Amygdala (tissue), 56 donors: ENCODE results near the gene SELENOM.

Source experiments
- DNase-seq, 56 donors: peaks; one replicate each; lab custom pipeline; 2025; lab: John Stamatoyannopoulos, UW

SELENOM gene

DNA sequence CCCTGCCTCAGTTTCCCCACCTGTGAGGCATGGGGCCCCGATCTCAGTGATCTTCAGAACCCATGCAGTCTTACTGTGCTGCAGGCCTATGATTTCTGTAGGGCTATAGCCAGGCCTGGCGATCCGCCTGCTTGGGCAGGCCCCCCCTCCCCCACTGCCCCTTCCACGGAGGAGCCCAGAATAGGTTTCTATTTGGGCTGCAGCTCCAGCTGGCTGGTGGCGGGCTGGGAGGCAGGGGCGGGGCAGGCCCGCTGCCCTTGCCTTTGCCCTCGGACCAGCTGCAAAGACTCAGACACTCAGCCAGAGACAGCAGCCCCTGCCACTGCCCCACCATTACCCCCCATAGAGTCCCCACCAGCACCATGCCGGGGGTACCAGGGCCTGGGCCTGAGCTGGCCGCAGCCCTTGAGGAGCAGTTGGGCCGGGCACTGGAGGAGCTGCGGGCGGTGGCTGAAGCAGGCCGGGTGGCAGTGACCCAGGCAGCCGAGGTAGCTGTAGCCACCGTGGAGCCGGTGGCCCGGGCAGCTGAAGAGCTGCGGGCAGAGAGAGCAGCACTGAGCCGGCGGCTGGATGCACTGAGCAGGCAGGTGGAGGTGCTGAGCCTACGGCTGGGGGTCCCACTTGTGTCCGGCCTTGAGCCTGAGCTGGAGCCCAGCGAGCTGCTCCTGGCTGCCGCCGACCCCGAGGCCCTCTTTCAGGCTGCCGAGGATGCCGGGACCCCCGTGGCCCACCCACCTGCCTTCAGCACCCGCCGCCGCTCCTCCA, 14.1 kb downstream of the SELENOM start:
- peak in 43 of 56 donors; percentile 8 to 78 (median 50) for DNase-seq

DNA sequence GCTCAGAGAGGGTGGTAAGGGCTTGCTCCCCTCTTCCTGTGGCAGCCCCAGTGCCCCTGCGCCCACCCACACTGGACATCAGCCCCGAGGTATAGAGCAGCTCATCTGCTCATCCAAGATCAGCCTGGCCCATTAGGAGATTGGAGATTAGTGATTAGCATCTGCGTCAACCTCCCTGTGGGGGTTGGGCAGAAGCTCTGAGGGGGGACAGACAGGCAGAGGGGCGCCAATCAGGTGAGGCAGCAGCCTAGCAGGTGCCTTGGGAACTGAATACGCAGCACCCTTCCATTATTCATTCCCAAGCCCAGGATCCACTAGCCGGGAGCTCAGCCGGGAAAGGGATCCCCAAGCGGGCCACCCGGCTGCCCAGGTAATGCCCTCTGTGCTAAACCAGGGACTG, 15.2 kb downstream of the SELENOM start:
- no peak for DNase-seq

DNA sequence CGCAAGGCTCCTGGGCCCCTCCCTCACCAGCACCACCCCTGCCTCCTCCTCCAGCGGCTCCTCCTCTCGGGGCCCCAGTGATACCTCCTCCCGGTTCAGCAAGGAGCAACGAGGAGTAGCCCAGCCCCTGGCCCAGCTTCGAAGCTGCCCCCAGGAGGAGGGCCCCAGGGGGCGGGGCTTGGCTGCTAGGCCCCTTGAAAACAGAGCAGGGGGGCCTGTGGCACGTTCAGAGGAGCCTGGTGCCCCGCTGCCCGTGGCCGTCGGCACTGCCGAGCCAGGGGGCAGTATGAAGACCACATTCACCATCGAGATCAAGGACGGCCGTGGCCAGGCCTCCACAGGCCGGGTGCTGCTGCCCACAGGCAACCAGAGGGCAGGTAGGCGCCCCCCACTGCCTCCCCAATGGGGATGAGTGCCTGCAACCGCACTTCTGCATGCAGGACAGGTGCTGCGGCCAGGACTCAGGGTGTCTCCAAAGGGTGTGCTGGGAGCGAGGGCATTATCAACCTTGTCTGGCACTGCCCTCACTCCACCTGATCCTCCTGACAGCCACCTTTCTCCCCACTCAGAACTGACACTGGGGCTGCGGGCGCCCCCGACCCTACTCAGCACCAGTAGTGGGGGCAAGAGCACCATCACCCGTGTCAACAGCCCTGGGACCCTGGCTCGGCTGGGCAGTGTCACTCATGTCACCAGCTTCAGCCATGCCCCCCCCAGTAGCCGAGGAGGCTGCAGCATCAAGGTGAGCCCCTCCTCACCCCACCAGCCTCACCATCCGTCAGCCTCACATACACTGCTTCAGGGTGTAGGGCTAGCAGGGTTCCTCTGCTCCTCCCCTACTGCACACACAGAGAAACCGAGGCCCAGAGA, 16.0 kb downstream of the SELENOM start:
- DNase-seq: no peak

DNA sequence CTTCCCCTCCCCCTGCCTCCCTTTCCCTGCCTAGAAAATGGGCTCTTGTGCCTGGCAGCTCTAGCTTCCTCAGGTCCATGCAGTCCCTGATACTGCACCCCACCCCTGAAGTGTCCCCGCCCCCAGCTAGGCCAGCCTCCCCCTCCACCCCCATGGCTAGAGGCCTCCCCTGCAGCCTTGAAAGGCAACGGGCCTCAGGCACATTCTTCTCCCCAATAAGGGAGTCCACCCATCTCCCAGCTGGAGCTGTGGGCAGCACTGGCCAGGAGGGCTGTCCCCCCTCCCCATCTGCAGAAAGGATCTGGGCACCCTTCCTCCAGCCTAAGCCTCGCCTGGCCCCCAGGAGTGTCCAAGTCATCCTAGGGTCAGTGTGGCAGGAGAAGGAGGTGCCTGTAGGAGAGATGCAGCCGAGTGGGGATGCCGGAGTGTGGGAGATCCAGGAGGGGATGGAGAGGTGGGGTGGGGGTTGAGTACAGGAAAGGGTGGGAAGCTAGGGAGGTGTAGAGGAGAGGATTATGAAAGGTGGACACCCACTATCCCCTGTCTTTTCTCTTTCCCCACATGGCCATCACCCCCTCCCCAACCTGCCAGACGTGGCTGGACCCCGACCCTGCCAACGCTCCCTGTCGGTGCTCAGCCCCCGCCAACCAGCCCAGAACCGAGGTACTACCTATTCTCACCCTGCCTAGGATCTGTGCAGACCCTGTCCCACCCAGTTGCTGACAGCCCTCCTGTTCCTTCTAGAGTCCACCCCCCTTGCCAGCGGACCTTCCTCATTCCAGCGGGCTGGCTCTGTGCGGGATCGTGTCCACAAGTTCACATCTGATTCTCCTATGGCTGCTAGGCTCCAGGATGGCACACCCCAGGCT, 16.9 kb downstream of the SELENOM start:
- DNase-seq: no peak

DNA sequence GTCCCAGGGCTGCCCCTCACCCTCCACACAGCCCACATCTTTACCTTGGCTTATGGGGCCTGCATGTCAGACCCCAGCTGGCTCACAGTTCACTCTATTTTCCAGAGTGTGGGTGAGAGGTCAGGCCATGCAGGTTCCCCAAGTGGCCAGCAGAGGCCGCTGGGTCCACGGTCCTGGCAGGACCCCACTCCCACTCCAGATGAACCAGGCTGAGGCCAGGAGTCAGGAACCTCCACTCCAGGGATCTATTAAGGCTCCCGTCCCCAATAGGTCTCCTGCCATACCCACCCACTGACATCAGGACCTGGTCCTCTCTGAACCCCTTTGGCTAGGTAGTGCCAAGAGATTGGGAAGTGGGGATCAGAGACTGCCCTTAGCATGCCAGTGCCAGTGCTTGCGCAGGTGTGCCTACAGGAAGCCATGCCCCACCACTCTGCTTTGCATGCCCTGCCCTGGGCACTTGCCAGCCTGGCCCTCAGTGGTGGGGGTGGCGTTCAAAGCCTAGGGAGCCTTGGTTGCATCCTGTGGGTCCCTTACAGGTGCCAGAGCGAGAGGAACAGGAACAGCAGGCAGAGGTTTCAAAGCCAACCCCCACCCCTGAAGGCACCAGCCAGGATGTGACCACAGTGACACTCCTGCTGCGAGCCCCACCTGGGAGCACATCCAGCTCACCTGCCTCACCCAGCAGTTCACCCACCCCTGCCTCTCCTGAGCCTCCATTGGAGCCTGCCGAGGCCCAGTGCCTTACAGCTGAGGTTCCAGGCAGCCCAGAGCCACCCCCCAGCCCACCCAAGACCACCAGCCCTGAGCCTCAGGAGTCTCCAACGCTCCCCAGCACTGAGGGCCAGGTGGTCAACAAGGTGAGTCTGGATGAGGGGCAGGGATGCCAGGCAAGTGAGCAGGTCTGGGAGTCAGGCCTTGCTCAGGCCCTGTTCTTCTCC, 17.9 kb downstream of the SELENOM start:
- DNase-seq: peak in 26 of 56 donors; percentile 8 to 65 (median 32)

DNA sequence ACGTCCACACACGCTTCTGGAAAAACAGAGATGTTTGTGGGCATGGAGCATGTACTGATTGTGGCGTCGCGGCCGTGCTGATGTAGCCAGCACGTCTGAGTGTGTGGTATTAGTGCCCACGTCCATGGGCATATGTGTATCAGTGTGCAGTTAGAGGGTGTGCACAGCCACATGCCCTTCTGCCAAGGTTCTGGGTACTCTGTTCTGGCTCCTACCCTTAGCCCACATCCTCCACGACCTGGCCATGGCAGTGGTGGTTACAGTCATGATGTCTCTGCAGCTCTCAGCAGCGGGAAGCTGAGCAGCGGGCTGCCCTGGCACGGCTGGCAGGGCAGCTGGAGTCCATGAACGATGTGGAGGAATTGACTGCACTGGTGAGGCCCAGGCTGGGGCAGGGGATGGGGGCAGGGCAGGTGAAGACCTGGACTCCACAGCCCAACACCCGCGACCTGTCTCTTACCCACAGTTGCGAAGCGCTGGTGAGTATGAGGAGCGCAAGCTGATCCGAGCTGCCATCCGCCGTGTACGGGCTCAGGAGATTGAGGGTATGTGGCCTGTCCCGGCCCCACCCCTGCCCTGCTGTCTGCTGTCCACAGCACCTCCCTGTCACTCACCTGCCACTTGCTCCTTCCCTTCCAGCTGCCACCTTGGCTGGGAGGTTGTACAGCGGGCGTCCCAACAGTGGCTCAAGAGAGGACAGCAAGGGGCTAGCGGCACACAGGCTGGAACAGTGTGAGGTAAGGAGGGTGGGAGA, 19.0 kb downstream of the SELENOM start:
- DNase-seq: no peak

DNA sequence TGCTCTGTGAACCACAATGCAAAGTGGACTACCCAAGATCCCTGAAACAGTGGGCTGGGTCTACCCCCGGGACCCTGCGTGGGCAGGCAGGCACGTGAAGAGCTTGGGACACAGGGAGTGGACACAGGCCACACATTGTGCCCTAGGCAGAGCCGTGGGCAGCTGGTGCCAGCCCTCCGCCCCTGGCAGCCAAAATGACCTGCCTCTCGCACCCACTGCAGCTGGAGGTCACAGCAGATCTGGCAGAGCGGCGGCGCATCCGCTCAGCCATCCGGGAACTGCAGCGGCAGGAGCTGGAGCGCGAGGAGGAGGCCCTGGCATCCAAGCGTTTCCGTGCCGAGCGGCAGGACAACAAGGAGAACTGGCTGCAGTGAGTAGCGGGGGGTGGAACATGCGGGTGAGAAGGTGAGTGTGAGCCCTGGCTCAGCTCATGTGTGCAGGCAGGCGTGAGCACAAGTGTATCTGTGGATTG, 19.6 kb downstream of the SELENOM start:
- no peak for DNase-seq

DNA sequence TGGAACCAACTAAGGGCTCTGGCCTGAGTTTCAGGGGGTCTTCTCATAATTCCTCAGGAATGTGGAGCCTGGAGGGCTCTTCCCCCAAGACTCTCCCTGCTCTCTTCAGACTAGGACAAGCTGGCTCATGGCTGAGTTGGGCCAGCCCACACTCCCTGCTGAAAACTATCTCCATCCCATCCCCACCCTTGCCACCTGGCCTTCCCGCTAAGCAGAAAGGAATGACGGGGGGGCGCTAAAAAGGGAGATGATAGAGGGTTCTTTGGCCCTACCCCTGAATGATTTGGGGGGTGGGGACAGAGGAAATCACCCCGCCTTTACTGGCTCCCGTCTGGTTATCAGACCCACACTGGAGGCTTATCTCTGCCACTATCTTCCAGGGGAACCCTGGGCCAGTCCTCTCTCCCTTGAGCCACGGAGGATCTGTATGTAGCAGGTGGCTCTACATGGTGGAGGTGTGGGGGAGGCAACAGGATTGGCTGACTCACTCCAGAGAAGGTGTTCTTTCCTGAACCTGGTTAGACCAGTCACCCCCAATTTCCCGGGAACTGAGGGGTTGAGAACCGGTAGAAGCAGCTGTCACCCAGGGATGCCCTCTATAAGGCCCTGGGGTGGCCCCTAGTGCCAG, 20.6 kb downstream of the SELENOM start:
- no peak for DNase-seq

DNA sequence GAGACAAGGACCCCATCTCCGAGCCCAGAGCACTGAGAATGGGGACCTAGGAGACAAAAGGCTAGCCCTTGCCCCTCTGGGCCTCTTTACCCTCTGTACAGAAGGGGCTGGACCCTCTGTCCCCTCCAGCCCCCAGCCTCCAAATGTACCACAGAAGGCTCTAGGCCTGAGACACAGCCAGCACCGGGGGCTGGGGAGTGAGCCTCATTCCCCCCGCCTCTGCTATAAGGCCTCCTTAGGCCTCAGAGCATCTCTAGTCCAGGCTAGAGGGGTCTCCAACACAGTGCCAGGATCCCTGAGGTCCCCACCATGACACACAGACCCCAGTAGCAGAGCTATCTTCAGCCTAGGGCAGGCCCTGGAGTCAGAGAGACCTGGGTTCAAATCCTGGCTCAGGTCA, 21.4 kb downstream of the SELENOM start:
- DNase-seq: no peak

DNA sequence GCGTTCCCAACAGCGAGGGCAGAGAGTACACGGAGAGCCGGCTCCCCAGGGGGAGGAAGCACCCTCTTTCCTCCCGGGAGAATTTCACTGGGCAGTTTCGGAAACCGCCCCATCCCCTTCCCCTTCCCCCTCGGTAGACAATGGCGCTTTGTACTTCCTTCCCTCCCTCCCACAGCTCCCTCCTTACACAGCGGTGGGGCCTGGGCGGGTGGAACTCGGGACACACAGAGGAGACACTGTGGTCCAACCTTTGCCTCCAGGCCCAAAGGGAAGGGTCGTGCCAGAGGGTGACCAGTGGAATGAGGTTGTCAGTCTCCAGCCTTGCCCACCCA, 21.9 kb downstream of the SELENOM start:
- peak in 50 of 56 donors; percentile 46 to 85 (median 74) for DNase-seq

DNA sequence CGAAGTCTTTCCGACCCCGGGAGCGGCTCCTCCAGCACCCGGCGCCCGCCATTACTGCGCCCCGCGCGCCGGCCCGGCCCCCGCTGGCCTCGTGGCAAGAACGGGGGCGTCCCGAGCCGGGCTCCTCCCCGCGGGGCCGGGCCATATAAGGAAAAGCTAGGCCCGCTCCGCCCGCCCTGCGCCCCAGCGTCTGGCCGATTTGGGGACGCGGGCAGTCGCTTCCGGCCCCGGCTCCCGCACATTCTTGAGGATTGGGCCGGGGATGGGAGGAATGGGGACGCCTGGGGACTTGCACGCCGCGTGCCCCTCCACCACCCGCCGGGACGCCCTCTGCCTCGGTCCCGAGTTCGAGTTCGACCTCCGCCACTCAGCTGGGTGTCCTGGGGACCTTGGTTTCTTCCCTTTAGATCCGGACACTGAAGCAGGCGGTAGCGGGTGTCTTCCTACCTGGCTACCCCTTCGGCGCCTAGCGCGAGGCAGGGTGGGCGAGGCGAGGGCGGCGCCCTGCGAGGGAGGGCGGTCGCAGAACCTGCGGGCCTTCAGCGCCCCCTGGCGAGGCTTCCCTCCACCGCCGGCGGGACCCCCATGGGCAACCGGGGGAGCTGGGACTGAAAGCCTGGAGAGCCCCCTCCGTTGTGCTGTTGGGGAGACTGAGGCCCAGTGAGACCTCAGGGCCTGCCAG, 22.4 kb downstream of the SELENOM start:
- DNase-seq: peak in 53 of 56 donors; percentile 35 to 89 (median 74)

DNA sequence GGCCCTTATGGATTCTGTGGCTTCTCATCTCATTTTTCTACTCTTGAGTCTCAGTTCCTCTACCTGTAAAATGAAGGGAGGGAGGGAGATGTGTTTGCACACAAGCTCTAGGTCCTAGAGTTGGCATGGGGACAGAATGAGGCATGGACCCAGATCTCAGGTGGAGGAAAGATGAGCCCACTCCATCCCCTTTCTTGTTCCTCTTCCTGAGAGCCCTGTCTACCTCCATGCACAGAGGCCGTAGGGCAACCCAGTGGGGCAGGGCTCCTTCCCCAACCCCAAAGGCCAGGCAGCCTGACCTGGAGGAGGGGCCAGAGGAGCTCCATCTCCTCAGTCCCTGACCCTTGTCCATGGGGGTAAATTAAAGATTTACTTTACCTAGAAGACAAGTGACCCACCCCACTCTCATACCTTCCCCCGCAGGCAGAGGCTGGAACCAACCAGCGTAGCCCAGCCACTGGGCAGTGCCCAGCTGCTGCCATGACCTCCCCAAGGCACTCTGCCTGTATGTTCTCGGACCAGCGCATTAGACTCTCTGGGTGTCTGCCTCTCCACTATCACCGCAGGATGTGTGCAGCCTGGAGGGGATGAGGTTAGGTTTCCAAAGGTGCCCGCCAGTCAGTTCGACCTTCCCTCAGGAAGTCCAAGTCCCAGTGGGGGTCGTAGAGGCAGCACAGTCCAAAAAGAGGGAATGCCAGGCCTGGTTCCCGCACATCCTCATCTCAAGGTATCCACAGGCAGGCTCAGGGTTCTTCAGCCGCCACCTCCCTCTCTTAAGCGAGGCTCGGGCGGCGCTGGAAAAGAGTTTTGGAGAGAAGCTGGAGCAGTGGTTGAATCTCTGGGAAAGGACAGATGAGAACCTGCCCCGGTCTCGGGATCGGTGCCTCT, 23.2 kb downstream of the SELENOM start:
- no peak for DNase-seq

DNA sequence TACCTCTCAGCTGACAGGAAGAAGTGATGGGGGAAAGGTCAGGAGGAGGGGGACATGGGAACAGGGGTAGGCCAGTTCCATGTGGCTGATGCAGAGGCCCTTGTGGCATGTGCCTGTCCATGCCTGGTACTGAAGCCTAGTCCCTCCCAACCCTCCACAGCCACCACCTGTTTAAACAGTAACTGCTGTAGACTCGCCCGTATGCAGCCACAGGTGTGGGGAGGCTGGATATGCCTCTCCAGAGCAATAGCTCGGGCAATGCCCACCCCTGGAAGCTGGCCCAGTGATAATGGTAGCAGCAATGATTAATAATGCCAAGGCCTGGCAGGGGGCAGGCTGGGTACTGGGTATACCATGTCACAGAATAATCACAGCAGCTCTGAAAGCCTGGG, 24.0 kb downstream of the SELENOM start:
- DNase-seq: no peak

DNA sequence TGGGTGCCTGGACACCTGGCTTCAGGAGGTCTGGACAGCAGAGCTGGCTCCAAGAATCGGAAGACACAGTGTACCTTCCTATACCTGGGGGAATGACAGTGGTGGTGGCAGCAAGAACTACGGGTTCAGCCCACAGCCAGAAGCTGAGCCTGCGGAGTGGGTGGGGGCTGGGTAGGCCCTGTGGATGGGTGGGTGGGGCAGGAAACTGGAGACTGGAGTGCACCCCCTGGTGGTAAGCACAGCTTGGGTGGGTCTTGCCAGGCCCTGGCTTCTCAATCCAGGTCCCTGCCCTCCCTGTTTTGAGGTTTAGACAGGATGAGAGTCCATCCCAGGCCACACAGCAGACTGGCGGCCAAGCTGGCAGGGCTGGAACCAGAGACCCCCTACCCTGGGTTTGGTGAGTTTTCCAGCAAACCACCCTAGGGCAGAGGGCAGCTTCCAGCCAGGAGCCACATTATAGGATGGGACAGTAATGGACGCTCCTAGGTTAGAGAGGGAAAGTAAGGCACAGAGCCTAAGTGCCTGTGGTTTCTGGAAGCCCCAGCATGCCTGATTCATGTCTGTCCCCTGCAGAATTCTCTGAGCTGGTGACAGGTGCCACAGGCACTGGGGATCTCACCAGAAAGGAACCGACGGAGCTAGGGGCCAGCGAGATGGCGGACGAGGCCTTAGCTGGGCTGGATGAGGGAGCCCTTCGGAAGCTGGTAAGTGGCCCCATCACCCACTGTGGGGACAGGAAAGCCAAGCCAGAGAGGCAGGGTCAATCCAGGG, 24.6 kb downstream of the SELENOM start:
- peak in 3 of 56 donors; percentile 17 to 25 (median 20) for DNase-seq

DNA sequence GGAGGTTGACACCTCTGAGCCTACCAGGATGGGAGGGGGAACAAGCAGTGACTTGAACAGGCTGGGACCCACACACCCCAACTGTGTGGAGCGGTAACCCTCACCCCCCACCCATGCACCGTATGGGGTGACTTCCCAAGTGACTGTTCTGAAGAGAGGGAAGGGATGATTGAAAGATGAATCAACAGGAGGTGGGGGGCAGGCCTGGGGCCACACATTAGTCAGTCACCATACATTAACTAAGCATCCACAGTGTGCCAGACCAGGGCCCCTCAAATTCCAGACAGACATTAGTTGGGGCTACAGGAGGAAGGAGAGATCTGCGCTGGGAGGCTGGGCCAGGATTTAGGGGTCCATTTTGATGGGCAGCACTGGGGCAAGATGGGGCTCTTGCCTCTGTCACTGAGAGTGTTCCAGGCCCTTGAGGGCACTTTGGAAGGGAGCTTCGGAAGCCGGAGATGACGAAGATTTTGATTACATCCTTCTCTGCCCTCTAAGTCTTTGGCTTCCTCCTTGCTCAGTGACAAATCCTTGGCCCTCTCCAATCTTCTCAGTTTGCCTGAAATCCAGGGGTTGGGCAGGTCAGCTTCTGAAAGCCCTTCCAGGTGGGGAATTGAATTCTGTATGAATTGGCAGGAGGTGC, 25.3 kb downstream of the SELENOM start:
- no peak for DNase-seq
